ENCODE results near the gene PIGR. TPM values are rescaled to one million over a fixed set of nuclear protein-coding genes. Genes with fewer than 3 reads are reported as not detected.
A peak's percentile ranks its signal among the peaks of the same experiment; 100 is the strongest.

PIGR gene
- total and polyA plus RNA-seq, 10 of the 15 experiments (the other 5 are each of a cell fraction or from before 2014, with no cell fraction given), result 0.96 to 7.6 (median 1.8) TPM

DNA sequence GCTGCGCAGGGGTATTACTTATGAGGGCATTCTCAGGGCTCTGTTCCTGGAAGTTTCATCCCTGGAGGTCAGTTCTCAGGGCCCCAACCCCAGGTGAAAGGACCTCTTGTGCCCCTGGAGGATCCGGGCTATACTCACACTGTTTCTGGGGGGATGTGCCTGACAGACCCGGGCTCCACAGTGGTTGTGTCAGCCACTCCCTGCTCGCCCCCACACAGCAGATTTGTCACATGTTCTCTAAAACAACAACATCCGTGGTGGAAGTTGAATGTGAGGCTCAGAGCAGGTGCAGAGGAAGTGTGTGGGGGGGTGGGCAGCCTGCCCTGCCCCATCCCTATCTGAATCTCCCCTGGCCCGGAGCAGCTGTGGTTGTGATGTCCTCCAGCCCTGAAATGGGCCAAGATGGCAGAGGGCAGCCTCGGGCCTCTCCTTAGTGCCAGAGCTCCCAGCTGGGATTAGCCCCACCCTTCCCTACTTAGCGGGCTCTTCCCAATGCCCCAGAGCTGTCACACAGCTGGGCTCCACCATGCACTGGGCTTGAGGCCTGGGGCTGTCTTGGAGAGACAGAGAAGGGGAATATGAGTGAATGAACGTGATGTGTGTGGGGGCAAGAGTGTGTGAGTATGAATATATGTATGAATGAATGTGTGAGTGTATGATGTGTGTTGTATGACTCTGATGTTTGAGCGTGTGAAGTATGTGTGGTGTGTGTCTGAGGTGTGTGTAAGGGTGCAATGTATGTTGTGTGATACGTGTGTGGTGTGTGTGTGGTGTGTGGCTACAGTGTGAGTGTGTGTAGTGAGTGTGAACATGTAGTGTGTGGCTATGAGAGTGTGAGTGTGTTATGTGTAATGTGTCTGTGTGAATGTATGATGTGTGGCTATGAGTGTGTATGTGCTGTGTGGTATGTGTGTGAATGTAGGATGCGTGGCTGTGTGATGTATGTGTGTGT, 23.0 kb downstream of the PIGR start (continued):
- TF ChIP-seq, protein P1, sequence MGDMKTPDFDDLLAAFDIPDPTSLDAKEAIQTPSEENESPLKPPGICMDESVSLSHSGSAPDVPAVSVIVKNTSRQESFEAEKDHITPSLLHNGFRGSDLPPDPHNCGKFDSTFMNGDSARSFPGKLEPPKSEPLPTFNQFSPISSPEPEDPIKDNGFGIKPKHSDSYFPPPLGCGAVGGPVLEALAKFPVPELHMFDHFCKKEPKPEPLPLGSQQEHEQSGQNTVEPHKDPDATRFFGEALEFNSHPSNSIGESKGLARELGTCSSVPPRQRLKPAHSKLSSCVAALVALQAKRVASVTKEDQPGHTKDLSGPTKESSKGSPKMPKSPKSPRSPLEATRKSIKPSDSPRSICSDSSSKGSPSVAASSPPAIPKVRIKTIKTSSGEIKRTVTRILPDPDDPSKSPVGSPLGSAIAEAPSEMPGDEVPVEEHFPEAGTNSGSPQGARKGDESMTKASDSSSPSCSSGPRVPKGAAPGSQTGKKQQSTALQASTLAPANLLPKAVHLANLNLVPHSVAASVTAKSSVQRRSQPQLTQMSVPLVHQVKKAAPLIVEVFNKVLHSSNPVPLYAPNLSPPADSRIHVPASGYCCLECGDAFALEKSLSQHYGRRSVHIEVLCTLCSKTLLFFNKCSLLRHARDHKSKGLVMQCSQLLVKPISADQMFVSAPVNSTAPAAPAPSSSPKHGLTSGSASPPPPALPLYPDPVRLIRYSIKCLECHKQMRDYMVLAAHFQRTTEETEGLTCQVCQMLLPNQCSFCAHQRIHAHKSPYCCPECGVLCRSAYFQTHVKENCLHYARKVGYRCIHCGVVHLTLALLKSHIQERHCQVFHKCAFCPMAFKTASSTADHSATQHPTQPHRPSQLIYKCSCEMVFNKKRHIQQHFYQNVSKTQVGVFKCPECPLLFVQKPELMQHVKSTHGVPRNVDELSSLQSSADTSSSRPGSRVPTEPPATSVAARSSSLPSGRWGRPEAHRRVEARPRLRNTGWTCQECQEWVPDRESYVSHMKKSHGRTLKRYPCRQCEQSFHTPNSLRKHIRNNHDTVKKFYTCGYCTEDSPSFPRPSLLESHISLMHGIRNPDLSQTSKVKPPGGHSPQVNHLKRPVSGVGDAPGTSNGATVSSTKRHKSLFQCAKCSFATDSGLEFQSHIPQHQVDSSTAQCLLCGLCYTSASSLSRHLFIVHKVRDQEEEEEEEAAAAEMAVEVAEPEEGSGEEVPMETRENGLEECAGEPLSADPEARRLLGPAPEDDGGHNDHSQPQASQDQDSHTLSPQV (IDR thresholded peaks at IDR 0.05), result peak; percentile 20; the same call in 1 of the 2 replicates
- peak; percentile 64 for TF ChIP-seq POLR2AphosphoS2 (IDR thresholded peaks at IDR 0.05; ENCODE audit: low read depth, low read length)
- peak in 1 of 2 experiments; percentile 77; a peak in 1 of 4 replicates for TF ChIP-seq ETV6 (conservative IDR thresholded peaks at IDR 0.05 in 1 of 2, IDR thresholded peaks at IDR 0.05 in 1 of 2; ENCODE audit: borderline replicate concordance in 1 of 2, low read depth in 1 of 2)
- peak; percentile 78 for TF ChIP-seq POLR2AphosphoS5 (IDR thresholded peaks at IDR 0.05; ENCODE audit: low read length)
- TF ChIP-seq CHD1 (IDR thresholded peaks at IDR 0.05; ENCODE audit: low read depth, low read length), result peak; percentile 61; the same call in 1 of the 2 replicates
- TF ChIP-seq CHD2 (IDR thresholded peaks at IDR 0.05; ENCODE audit: borderline replicate concordance, low read depth, low read length), result peak; percentile 88
- TF ChIP-seq GATAD2B (conservative IDR thresholded peaks at IDR 0.05; ENCODE audit: low read depth), result peak; percentile 88
- TF ChIP-seq RELA (IDR thresholded peaks at IDR 0.05; ENCODE audit: borderline replicate concordance, partially characterized antibody), result peak; percentile 16
- TF ChIP-seq, protein P2, sequence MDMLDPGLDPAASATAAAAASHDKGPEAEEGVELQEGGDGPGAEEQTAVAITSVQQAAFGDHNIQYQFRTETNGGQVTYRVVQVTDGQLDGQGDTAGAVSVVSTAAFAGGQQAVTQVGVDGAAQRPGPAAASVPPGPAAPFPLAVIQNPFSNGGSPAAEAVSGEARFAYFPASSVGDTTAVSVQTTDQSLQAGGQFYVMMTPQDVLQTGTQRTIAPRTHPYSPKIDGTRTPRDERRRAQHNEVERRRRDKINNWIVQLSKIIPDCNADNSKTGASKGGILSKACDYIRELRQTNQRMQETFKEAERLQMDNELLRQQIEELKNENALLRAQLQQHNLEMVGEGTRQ (IDR thresholded peaks at IDR 0.05; ENCODE audit: borderline replicate concordance, low read depth, low read length), result peak; percentile 38; the same call in 1 of the 2 replicates
